Superior temporal gyrus (tissue), 1 donor: Measurements from ENCODE around the gene ANO7.

Experiments
- DNase-seq: peaks from one replicate; pipeline ENCODE4 v3.0.0-alpha.2; 2016; ENCODE audit errors: extremely low spot score

The ANO7 gene

DNA sequence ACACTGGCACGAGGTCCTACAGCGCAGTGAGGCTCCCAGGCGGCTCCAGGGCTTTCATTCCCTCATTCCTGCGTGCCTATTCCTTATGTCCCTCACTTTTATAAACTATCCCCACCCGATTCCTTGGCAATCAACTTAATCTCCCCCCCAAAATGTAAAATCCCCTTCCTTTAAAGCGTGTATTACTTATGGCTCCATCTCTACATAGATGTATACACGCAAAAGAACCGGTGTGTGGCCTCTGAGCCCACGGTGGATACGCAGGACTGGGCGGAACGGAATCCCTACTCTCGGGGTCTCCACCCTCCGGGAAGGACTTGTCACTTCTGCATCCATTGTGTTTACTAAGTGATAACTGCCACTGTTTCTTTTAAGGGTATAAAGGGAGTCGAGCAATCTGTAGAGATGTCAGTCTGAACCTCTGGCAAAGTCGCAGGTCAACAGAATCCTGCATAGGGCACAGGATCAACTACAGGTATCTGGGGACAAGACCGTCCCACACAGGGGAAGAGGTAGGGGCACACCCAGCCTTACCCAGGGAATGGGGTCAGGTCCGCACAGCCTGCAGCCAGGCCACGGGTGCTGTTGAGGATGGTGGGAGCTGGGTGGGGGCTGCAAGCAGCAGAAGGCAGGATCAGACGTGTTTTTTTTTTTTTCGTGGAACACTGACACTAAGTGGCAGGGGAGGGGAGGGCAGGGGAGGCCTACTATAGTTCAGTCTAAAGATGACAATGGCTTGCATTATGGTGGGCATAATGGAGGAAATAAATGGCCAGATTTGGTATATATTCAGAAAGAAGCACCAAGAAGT is 84.9 kb downstream of the ANO7 start:
- no peak for DNase-seq

DNA sequence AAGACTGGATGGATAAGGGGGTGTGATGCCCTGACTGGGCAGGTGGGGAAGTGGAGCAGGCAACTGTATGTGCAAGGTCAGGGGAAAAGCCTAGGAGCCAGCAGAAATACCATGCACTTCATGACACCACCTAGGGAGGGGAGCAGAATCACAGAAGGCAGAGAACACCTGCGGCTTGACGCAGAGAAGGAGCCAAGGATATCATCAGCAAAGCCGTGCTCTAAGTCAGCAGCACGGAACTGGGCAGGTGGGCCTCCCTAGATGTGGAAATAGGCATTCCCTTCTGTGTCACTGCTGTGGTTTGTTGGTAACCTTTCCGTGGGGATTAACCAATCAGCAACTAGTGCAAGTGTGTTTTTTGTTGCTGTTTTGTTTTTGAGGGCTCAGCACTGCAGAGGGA is 85.7 kb downstream of the ANO7 start:
- DNase-seq = no peak
